H1 (cell line): Measurements from ENCODE around the gene RNF13. TPM values are rescaled to one million over a fixed set of nuclear protein-coding genes. Genes with fewer than 3 reads are reported as not detected.

Experiments used
- CTCF ChIA-PET: fragments of 300-600 bp; sonication (Branson Sonifier 250); formaldehyde crosslinking; loops from one replicate; lab custom pipeline; 2021; ENCODE audit not compliant: partially characterized antibody; lab: Charles Lee
- POLR2A ChIA-PET: fragments of 300-600 bp; sonication (Branson Sonifier 250); formaldehyde crosslinking; loops from one replicate; lab custom pipeline; 2021; ENCODE audit warnings: inconsistent platforms; ENCODE audit not compliant: partially characterized antibody; lab: Charles Lee
- DNase-seq, 2 experiments: peaks; one replicate each; pipeline versions ENCODE4 v3.0.0 to v3.0.0-alpha.2; 2010 to 2022; ENCODE audit warnings: low spot score in 2 of 2, low read depth in 1 of 2, mixed read lengths in 1 of 2
- FAIRE-seq: peaks from 2 replicates; lab custom pipeline; 2011; peaks lifted over from hg19 to GRCh38; lab: Jason Lieb, UNC
- H2AFZ ChIP-seq: 2 replicates; pipeline ENCODE4 v1.8.1; 2012; ENCODE audit warnings: low read length, inconsistent platforms
- H2AK5ac ChIP-seq: 2 replicates; pipeline ENCODE4 v1.6.1; 2013; ENCODE audit warnings: low read depth, low read length
- H2BK120ac ChIP-seq: replicated peaks from 2 replicates; pipeline ENCODE3; 2013; ENCODE audit warnings: low read depth, low read length, inconsistent platforms
- H2BK12ac ChIP-seq: 2 replicates; pipeline ENCODE4 v1.6.1; 2013; ENCODE audit warnings: low read depth, low read length
- H2BK15ac ChIP-seq: 2 replicates; pipeline ENCODE4 v1.6.1; 2013; ENCODE audit warnings: low read length
- H2BK20ac ChIP-seq: 2 replicates; pipeline ENCODE4 v1.6.1; 2013; ENCODE audit warnings: low read length
- H2BK5ac ChIP-seq: 2 replicates; pipeline ENCODE4 v1.6.1; 2013; ENCODE audit warnings: low read depth, low read length
- H3K14ac ChIP-seq: 2 replicates; pipeline ENCODE4 v1.6.1; 2013; ENCODE audit warnings: inconsistent platforms; ENCODE audit not compliant: insufficient read length
- H3K18ac ChIP-seq: 2 replicates; pipeline ENCODE4 v1.6.1; 2013; ENCODE audit warnings: low read length; ENCODE audit errors: extremely low read depth
- H3K23ac ChIP-seq: 2 replicates; pipeline ENCODE4 v1.6.1; 2013; ENCODE audit warnings: inconsistent platforms; ENCODE audit not compliant: insufficient read length
- H3K23me2 ChIP-seq: 2 replicates; pipeline ENCODE4 v1.6.1; 2013; ENCODE audit warnings: low read depth, low read length
- H3K27ac ChIP-seq: 2 replicates; pipeline ENCODE4 v1.6.1; 2011; ENCODE audit warnings: low read depth, low read length, inconsistent platforms
- H3K27me3 ChIP-seq, 4 experiments: replicated peaks in 1 of 4; 1 replicate in 1 of 4; 2 replicates in 3 of 4; pipeline versions ENCODE4 v1.6.1 to v1.8.1; 2011 to 2013; ENCODE audit warnings: low read length in 3 of 4, mild to moderate bottlenecking in 3 of 4, inconsistent platforms in 2 of 4, mixed read lengths in 2 of 4, moderate library complexity in 1 of 4; ENCODE audit not compliant: control insufficient read depth in 3 of 4, insufficient read depth in 3 of 4; ENCODE audit errors: extremely low read depth in 1 of 4
- H3K36me3 ChIP-seq, 4 experiments: 2 replicates each; pipeline versions ENCODE4 v1.6.1 to v1.8.1; 2011 to 2013; ENCODE audit warnings: mild to moderate bottlenecking in 4 of 4, low read length in 3 of 4, moderate library complexity in 2 of 4, control low read depth in 1 of 4, inconsistent platforms in 1 of 4; ENCODE audit not compliant: insufficient read depth in 4 of 4, control insufficient read depth in 2 of 4
- H3K4ac ChIP-seq: replicated peaks from 2 replicates; pipeline ENCODE3; 2013; ENCODE audit warnings: low read length, low read depth, mixed read lengths, inconsistent platforms; ENCODE audit not compliant: insufficient read length
- H3K4me1 ChIP-seq, 4 experiments: replicated peaks in 1 of 4; 1 replicate in 1 of 4; 2 replicates in 3 of 4; pipeline versions ENCODE4 v1.6.1 to v1.8.1; 2011 to 2013; ENCODE audit warnings: low read length in 3 of 4, inconsistent platforms in 2 of 4, mixed read lengths in 1 of 4; ENCODE audit not compliant: insufficient read depth in 4 of 4, control insufficient read depth in 3 of 4
- H3K4me2 ChIP-seq, 2 experiments: 2 replicates each; pipeline versions ENCODE4 v1.6.1 to v1.8.1; 2011 to 2013; ENCODE audit warnings: low read depth in 2 of 2, low read length in 2 of 2, control low read depth in 1 of 2, inconsistent platforms in 1 of 2, mild to moderate bottlenecking in 1 of 2; ENCODE audit not compliant: insufficient read depth in 1 of 2
- H3K4me3 ChIP-seq, 4 experiments: fragments of 200-600, 300-600 bp in 1 of 4; sonication (generic), shearing (Covaris generic), sonication (Bioruptor Twin) in 1 of 4; 2 replicates each; pipeline versions ENCODE4 v1.5.1 to v1.8.1; 2011 to 2016; ENCODE audit warnings: low read length in 4 of 4, low read depth in 3 of 4, control low read depth in 2 of 4, inconsistent platforms in 2 of 4, mild to moderate bottlenecking in 2 of 4, mixed read lengths in 1 of 4, moderate library complexity in 1 of 4; ENCODE audit not compliant: insufficient read depth in 2 of 4; ENCODE audit errors: extremely low read depth in 1 of 4
- H3K56ac ChIP-seq: replicated peaks from 2 replicates; pipeline ENCODE3; 2013; ENCODE audit warnings: low read depth, mild to moderate bottlenecking, mixed read lengths, low read length, inconsistent platforms; ENCODE audit not compliant: insufficient read length
- H3K79me1 ChIP-seq: 2 replicates; pipeline ENCODE4 v1.6.1; 2013; ENCODE audit warnings: low read depth, low read length, control low read depth
- H3K79me2 ChIP-seq, 2 experiments: 2 replicates each; pipeline versions ENCODE4 v1.6.1 to v1.8.1; 2012 to 2013; ENCODE audit warnings: low read length in 2 of 2, mild to moderate bottlenecking in 2 of 2, inconsistent platforms in 1 of 2; ENCODE audit not compliant: insufficient read depth in 2 of 2, control insufficient read depth in 1 of 2
- H3K9ac ChIP-seq, 4 experiments: replicated peaks in 1 of 4; 1 replicate in 1 of 4; 2 replicates in 3 of 4; pipeline versions ENCODE4 v1.6.1 to v1.8.1; 2011 to 2013; ENCODE audit warnings: low read depth in 3 of 4, low read length in 3 of 4, control low read depth in 2 of 4, mild to moderate bottlenecking in 2 of 4, moderate library complexity in 2 of 4, inconsistent platforms in 1 of 4; ENCODE audit errors: extremely low read depth in 1 of 4
- H3K9me3 ChIP-seq, 2 experiments: 2 replicates each; pipeline versions ENCODE4 v1.6.1 to v1.8.1; 2012 to 2013; ENCODE audit warnings: mild to moderate bottlenecking in 2 of 2, moderate library complexity in 2 of 2, control low read depth in 1 of 2, inconsistent platforms in 1 of 2, low read depth in 1 of 2, low read length in 1 of 2, mixed read lengths in 1 of 2; ENCODE audit not compliant: insufficient read depth in 2 of 2
- H4K20me1 ChIP-seq, 2 experiments: replicated peaks in 1 of 2; 2 replicates each; pipeline versions ENCODE3 to v1.8.1; 2011 to 2013; ENCODE audit warnings: inconsistent platforms in 2 of 2, low read length in 2 of 2, mild to moderate bottlenecking in 1 of 2; ENCODE audit not compliant: insufficient read depth in 2 of 2, control insufficient read depth in 1 of 2
- H4K5ac ChIP-seq: 2 replicates; pipeline ENCODE4 v1.6.1; 2013; ENCODE audit warnings: low read length, low read depth, mixed read lengths, inconsistent platforms; ENCODE audit not compliant: insufficient read length
- H4K8ac ChIP-seq: 2 replicates; pipeline ENCODE4 v1.8.0; 2013; ENCODE audit warnings: mild to moderate bottlenecking, moderate library complexity, low read length, inconsistent platforms; ENCODE audit not compliant: insufficient read depth; ENCODE audit errors: extremely low read depth
- H4K91ac ChIP-seq: replicated peaks from 2 replicates; pipeline ENCODE3; 2013; ENCODE audit warnings: low read length, mixed read lengths, inconsistent platforms; ENCODE audit not compliant: insufficient read length
- BACH1 ChIP-seq: IDR thresholded peaks from 2 replicates; pipeline ENCODE4 v1.6.1; 2012; ENCODE audit warnings: low read length, improper control_type of control experiment
- EGR1 ChIP-seq: IDR thresholded peaks from 2 replicates; pipeline ENCODE4 v1.6.1; 2011; ENCODE audit warnings: low read depth, low read length, borderline replicate concordance
- EP300 ChIP-seq, 2 experiments: IDR thresholded peaks; 1 replicate in 1 of 2; 2 replicates in 1 of 2; pipeline ENCODE4 v1.6.1; 2011 to 2012; ENCODE audit warnings: low read depth in 2 of 2, low read length in 2 of 2, mild to moderate bottlenecking in 2 of 2, borderline replicate concordance in 1 of 2, inconsistent platforms in 1 of 2, moderate library complexity in 1 of 2
- FOSL1 ChIP-seq: IDR thresholded peaks from 2 replicates; pipeline ENCODE4 v1.6.1; 2011; ENCODE audit warnings: mild to moderate bottlenecking, low read depth, low read length, moderate library complexity; ENCODE audit not compliant: insufficient read depth
- MAFK ChIP-seq: IDR thresholded peaks from 2 replicates; pipeline ENCODE4 v1.6.1; 2012; ENCODE audit warnings: low read depth, mild to moderate bottlenecking, improper control_type of control experiment, low read length
- MAX ChIP-seq: IDR thresholded peaks from 2 replicates; pipeline ENCODE4 v1.6.1; 2012; ENCODE audit warnings: inconsistent platforms
- TAF1 ChIP-seq: IDR thresholded peaks from 2 replicates; pipeline ENCODE4 v1.6.1; 2011; ENCODE audit warnings: mild to moderate bottlenecking, low read depth, low read length
- TEAD4 ChIP-seq: IDR thresholded peaks from 2 replicates; pipeline ENCODE4 v1.6.1; 2012; ENCODE audit warnings: low read depth, low read length, inconsistent platforms, mixed read lengths
- WGBS, 2 experiments: shearing (Covaris generic) in 1 of 2; methylation state at CpG; one replicate each; pipeline versions ENCODE4 v1.1.6 to v1.1.7; 2013 to 2015; ENCODE audit warnings: low lambda C conversion rate in 2 of 2, mixed read lengths in 2 of 2, inconsistent platforms in 1 of 2, low coverage in 1 of 2, missing lambda C conversion rate in 1 of 2; ENCODE audit not compliant: insufficient replicate concordance in 2 of 2, insufficient coverage in 1 of 2, insufficient read length in 1 of 2; ENCODE audit errors: extremely low coverage in 1 of 2, missing lambda C conversion rate in 1 of 2; 5-methylcytosine and 5-hydroxymethylcytosine counted together
- polyA plus RNA-seq, 7 experiments: library from polyadenylated mRNA; depleted of rRNA in 3 of 7; stranded (reverse) in 5 of 7; unstranded in 2 of 7; fragments of >200 nt in 5 of 7; fragments of 200-250 nt in 2 of 7; gene quantifications; 1 replicate in 5 of 7; 2 replicates in 1 of 7; 4 replicates in 1 of 7; pipeline versions ENCODE4 v1.2.1 to v1.2.3, GENCODE V29; 2011 to 2013; ENCODE audit warnings: missing spikeins in 2 of 7, mixed read lengths in 2 of 7
- total RNA-seq: library from RNA; stranded (reverse); fragmentation: NEBNext Ultra II Directional; extraction: Animal tissue kit (Norgen Biotek cat#: 25700); gene quantifications from 2 replicates; pipeline ENCODE4 v1.2.1, GENCODE V29; 2021

The RNF13 gene
- total and polyA plus RNA-seq, 2 of the 8 experiments (the other 6 are each of a cell fraction or from before 2014, with no cell fraction given) = 19.4 to 35.4 TPM

DNA sequence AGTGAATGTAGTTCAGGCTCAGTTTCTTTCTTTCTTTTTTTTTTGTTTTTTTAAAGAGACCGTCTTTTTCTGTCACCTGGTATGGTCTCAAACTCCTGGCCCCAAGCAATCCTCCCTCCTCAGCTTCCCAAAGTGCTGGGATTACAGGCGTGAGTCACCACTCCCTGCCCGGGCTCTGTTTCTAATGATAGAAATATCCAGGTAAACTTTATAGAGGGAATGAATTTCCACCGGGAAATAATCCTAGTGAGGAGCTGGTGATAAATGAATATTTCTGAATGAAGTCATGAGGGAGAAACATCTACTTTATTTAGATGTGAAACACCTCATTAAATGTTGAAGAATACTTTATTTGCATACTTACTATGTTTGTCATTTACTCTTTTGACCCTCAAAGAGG lies 7.2 kb downstream of the RNF13 start:
- no peak overlapping the region for H2AFZ ChIP-seq
- H4K5ac ChIP-seq = no peak overlapping the region
- H3K56ac ChIP-seq = no peak overlapping the region
- ChIA-PET POLR2A (no interaction called here), CTCF (interaction anchor here (0.9 to 2.6 kb wide), 7 partner anchors 11 to 331 kb away, joined by 3 to 13 read pairs (median 3); no protein-coding TSS in a partner anchor)
- no peak overlapping the region for H3K4ac ChIP-seq
- no peaks in the 10 kb centered on the region for H3K9me3 ChIP-seq
- no peak overlapping the region for H2BK15ac ChIP-seq
- H2AK5ac ChIP-seq = no peak overlapping the region
- H3K79me1 ChIP-seq = no peaks in the 10 kb centered on the region; the same call in 1 of the 2 replicates
- H3K23me2 ChIP-seq = no peaks in the 10 kb centered on the region
- H3K79me2 ChIP-seq = peaks cover 0 to 99% of the 10 kb centered on the region in 2 experiments; a peak in 3 of 4 replicates
- no peak overlapping the region for H4K91ac ChIP-seq
- H3K27me3 ChIP-seq = no peaks in the 10 kb centered on the region
- no peak overlapping the region for H2BK5ac ChIP-seq
- H3K27ac ChIP-seq = no peak overlapping the region
- no peaks in the 10 kb centered on the region for H3K36me3 ChIP-seq
- H3K23ac ChIP-seq = no peak overlapping the region
- no peak overlapping the region for H3K14ac ChIP-seq
- H4K20me1 ChIP-seq = peaks cover 0 to 2% of the 10 kb centered on the region in 2 experiments
- H3K4me1 ChIP-seq = peaks cover 0 to under 1% (median under 1%) of the 10 kb centered on the region in 4 experiments; a peak in 1 of 7 replicates
- no peak overlapping the region for H3K4me3 ChIP-seq
- WGBS, 2 experiments = 88% methylated on average over 4 of the region's 4 CpGs; no CpG with 5 or more reads in 1 of the 2 experiments
- no peak overlapping the region for H4K8ac ChIP-seq
- H3K9ac ChIP-seq = no peak overlapping the region
- no peak overlapping the region for H3K4me2 ChIP-seq
- H3K18ac ChIP-seq = no peak overlapping the region
- no peak overlapping the region for H2BK20ac ChIP-seq
- DNase-seq = no peak
- no peak for TF ChIP-seq FOSL1
- no peak for TF ChIP-seq BACH1
- TF ChIP-seq MAX = no peak
- TF ChIP-seq EGR1 = no peak
- no peak for TF ChIP-seq MAFK
- TF ChIP-seq TEAD4 = no peak
- TF ChIP-seq TAF1 = no peak
- no peak for TF ChIP-seq EP300 (IDR thresholded peaks at IDR 0.05; ENCODE audit: borderline replicate concordance in 1 of 2, low read depth in 2 of 2, low read length in 2 of 2)
- no peak overlapping the region for H2BK12ac ChIP-seq
- no peak overlapping the region for H2BK120ac ChIP-seq
- FAIRE-seq = no peak
